PC-3 (cell line): ENCODE measurements around the gene ABLIM1.

Source experiments
- EZH2 ChIP-seq: fragments of 300-600 bp; sonication (generic); IDR thresholded peaks from one replicate; pipeline ENCODE4 v1.6.1; 2017; ENCODE audit warnings: antibody characterized with exemption, mild to moderate bottlenecking, low read length; ENCODE audit not compliant: unreplicated experiment
- TF ChIP-seq, protein P1 (sequence below): fragments of 300-600 bp; sonication (generic); conservative IDR thresholded peaks from 2 replicates; pipeline ENCODE4 v1.5.1; 2017; ENCODE audit warnings: antibody characterized with exemption, low read depth, mild to moderate bottlenecking, low read length

DNA sequence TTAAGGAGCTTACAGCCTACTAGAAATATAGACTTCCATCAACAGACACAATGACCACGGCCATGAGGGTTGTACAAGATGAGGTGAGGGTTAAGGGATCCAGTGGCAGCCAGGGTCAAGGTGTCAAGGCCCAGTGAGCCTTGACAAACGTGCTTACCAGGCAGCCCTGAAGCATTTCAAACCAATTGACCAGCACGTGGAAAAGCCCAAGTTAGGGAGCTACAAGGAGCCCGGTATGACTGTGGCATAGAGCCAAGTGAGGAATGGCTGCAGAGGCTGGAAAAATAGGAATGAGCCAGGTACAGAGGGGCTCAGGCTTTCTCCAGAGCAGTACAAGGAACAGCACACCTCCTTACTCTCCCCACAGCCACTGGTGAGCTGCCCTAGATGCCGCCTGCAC is 266.5 kb downstream of the ABLIM1 start:
- TF ChIP-seq, protein P1, sequence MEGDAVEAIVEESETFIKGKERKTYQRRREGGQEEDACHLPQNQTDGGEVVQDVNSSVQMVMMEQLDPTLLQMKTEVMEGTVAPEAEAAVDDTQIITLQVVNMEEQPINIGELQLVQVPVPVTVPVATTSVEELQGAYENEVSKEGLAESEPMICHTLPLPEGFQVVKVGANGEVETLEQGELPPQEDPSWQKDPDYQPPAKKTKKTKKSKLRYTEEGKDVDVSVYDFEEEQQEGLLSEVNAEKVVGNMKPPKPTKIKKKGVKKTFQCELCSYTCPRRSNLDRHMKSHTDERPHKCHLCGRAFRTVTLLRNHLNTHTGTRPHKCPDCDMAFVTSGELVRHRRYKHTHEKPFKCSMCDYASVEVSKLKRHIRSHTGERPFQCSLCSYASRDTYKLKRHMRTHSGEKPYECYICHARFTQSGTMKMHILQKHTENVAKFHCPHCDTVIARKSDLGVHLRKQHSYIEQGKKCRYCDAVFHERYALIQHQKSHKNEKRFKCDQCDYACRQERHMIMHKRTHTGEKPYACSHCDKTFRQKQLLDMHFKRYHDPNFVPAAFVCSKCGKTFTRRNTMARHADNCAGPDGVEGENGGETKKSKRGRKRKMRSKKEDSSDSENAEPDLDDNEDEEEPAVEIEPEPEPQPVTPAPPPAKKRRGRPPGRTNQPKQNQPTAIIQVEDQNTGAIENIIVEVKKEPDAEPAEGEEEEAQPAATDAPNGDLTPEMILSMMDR, result no peak
- TF ChIP-seq EZH2, result no peak
